ENCODE results near the gene RFESD. TPM values are rescaled to one million over a fixed set of nuclear protein-coding genes. Genes with fewer than 3 reads are reported as not detected.
"Not testable (repeated sequence)": the region's sequence is repeated elsewhere in the genome, so short reads cannot be mapped to it uniquely, and the experiment has no call there.

RFESD gene
- total RNA-seq, 1 experiment from 2014 or later: 1.6 TPM

DNA sequence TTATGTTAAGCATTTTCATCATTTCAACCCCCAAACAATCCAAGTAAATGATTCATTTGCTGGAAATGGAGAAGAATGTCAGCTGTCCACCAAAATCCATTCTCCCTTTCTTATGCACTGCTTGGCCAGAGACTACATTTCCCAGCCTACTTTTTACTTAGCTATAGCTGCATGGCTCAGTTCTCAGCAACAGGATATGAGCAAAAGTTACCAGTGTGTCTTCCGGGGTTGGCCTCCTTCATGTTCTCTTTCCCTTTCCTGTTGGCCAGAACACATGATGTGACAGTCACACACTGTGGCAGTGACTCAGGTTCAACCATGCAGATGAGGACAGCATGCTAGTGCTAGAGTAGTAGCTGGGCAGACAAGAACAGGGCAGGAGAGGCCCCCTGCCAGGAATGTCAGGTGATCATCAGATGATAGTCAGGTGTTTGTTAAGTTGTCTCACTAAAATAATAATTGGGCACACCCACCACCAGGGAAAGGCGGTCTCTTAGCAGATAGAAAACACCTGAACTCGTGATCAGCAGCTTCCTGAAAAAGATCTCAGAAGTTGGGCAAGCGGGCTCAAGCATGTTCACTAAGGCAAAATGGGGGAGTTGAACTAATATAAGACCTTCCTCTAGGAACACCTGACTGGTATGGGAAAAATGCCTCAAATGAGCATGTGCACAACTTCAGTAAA is 14.4 kb upstream of the RFESD start:
- DNase-seq: no peak
- intact Hi-C loops (cut with micrococcal nuclease; ENCODE audit: unreplicated experiment): no loop called here
- H3K9me3 Mint-ChIP-seq (ENCODE audit: unreplicated experiment): peaks cover 6% of the 10 kb centered on the region

DNA sequence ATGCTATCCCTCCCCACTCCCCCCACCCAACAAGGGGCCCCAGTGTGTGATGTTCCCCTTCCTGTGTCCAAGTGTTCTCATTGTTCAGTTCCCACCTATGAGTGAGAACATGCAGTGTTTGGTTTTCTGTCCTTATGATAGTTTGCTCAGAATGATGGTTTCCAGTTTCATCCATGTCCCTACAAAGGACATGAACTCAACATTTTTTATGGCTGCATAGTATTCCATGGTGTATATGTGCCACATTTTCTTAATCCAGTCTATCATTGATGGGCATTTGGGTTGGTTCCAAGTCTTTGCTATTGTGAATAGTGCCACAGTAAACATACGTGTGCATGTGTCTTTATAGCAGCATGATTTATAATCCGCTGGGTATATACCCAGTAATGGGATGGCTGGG is 13.6 kb upstream of the RFESD start:
- H3K36me3 Mint-ChIP-seq (ENCODE audit: insufficient read depth, unreplicated experiment); H3K27ac Mint-ChIP-seq (ENCODE audit: unreplicated experiment); H3K4me1 ChIP-seq; H3K27me3 Mint-ChIP-seq (ENCODE audit: insufficient read depth, unreplicated experiment); H3K27me3 ChIP-seq (replicated peaks; ENCODE audit: control insufficient read depth, insufficient read depth, low read length); DNase-seq; H3K4me3 Mint-ChIP-seq (ENCODE audit: unreplicated experiment); H3K36me3 ChIP-seq (ENCODE audit: control insufficient read depth, insufficient read depth, low read length); H3K9me3 ChIP-seq; BruUV-seq (replicated peaks); intact Hi-C loops (cut with micrococcal nuclease; ENCODE audit: unreplicated experiment); H3K4me3 ChIP-seq (ENCODE audit: low read depth, low read length); POLR2A ChIA-PET; H3K9me3 Mint-ChIP-seq (ENCODE audit: unreplicated experiment): not testable (repeated sequence)
- peaks cover 11% of the 10 kb centered on the region for H3K4me1 Mint-ChIP-seq (ENCODE audit: low read depth, unreplicated experiment)
- CTCF ChIA-PET: interaction anchor here (0.8 kb wide), 1 partner anchor 14 kb away, joined by 3 read pairs; the partner anchor contains the start of gene RFESD

More for the DNA sequence above, 14.4 kb upstream of the RFESD start:
- peaks cover 4% of the 10 kb centered on the region; the same call in 1 of the 2 replicates for H3K4me1 ChIP-seq
- ChIA-PET CTCF (interaction anchor here (0.5 to 0.8 kb wide), 2 partner anchors 15 to 221 kb away, joined by 3 to 4 read pairs; partner anchors contain the start of gene RFESD), POLR2A (no interaction called here)
- no peak overlapping the region for H3K4me3 ChIP-seq (ENCODE audit: low read depth, low read length)
- TF ChIP-seq, protein P1, sequence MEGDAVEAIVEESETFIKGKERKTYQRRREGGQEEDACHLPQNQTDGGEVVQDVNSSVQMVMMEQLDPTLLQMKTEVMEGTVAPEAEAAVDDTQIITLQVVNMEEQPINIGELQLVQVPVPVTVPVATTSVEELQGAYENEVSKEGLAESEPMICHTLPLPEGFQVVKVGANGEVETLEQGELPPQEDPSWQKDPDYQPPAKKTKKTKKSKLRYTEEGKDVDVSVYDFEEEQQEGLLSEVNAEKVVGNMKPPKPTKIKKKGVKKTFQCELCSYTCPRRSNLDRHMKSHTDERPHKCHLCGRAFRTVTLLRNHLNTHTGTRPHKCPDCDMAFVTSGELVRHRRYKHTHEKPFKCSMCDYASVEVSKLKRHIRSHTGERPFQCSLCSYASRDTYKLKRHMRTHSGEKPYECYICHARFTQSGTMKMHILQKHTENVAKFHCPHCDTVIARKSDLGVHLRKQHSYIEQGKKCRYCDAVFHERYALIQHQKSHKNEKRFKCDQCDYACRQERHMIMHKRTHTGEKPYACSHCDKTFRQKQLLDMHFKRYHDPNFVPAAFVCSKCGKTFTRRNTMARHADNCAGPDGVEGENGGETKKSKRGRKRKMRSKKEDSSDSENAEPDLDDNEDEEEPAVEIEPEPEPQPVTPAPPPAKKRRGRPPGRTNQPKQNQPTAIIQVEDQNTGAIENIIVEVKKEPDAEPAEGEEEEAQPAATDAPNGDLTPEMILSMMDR (IDR thresholded peaks at IDR 0.05; ENCODE audit: insufficient read depth in 1 of 2, low read depth in 1 of 2, low read length in 1 of 2, severe bottlenecking in 1 of 2, unreplicated experiment in 1 of 2): no peak
- H3K27me3 ChIP-seq (replicated peaks; ENCODE audit: control insufficient read depth, insufficient read depth, low read length): no peaks in the 10 kb centered on the region
- Mint-ChIP-seq H3K36me3 (ENCODE audit: insufficient read depth, unreplicated experiment) (no peaks in the 10 kb centered on the region), H3K4me1 (ENCODE audit: low read depth, unreplicated experiment) (peaks cover 11% of the 10 kb centered on the region), H3K27ac (ENCODE audit: unreplicated experiment) (no peak overlapping the region), H3K4me3 (ENCODE audit: unreplicated experiment) (no peak overlapping the region), H3K27me3 (ENCODE audit: insufficient read depth, unreplicated experiment) (no peaks in the 10 kb centered on the region)
- no peaks in the 10 kb centered on the region for H3K36me3 ChIP-seq (ENCODE audit: control insufficient read depth, insufficient read depth, low read length)
- BruUV-seq (replicated peaks): no TSS peak
- H3K9me3 ChIP-seq: no peaks in the 10 kb centered on the region

DNA sequence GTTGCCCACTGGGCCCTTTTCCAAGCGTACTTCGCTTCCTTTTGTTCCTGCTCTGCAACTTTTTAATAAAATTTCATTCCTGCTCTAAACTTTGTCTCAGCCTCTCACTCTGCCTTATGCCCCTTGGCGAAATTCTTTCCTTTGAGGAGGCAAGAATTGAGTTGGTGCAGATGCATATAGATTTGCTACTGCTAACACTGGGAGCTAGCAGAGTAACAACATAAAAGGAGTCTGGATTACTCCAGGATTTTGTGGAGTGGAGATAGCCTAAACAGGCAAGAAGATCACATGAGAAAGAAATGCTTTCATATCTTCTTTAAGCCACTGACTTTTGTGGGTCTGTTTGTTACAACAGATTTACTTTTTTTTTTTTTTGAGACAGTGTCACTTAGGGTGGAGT is 12.9 kb upstream of the RFESD start:
- no peaks in the 10 kb centered on the region for H3K9me3 ChIP-seq
- no peak overlapping the region for H3K4me3 Mint-ChIP-seq (ENCODE audit: unreplicated experiment)
- no peaks in the 10 kb centered on the region for H3K36me3 ChIP-seq (ENCODE audit: control insufficient read depth, insufficient read depth, low read length)
- CTCF ChIA-PET: no interaction called here
- TF ChIP-seq, protein P1 (IDR thresholded peaks at IDR 0.05; ENCODE audit: insufficient read depth in 1 of 2, low read depth in 1 of 2, low read length in 1 of 2, severe bottlenecking in 1 of 2, unreplicated experiment in 1 of 2): no peak
- no peak overlapping the region for H3K27ac Mint-ChIP-seq (ENCODE audit: unreplicated experiment)
- peaks cover 4% of the 10 kb centered on the region; the same call in 1 of the 2 replicates for H3K4me1 ChIP-seq
- peaks cover 6% of the 10 kb centered on the region for H3K9me3 Mint-ChIP-seq (ENCODE audit: unreplicated experiment)
- intact Hi-C loops (cut with micrococcal nuclease; ENCODE audit: unreplicated experiment): no loop called here
- peaks cover 11% of the 10 kb centered on the region for H3K4me1 Mint-ChIP-seq (ENCODE audit: low read depth, unreplicated experiment)
- POLR2A ChIA-PET: interaction anchor here (0.6 kb wide), 1 partner anchor 8 kb away, joined by 3 read pairs; no protein-coding TSS in a partner anchor
- no TSS peak for BruUV-seq (replicated peaks)
- H3K27me3 Mint-ChIP-seq (ENCODE audit: insufficient read depth, unreplicated experiment): no peaks in the 10 kb centered on the region
- H3K4me3 ChIP-seq (ENCODE audit: low read depth, low read length): no peak overlapping the region
- no peaks in the 10 kb centered on the region for H3K36me3 Mint-ChIP-seq (ENCODE audit: insufficient read depth, unreplicated experiment)
- DNase-seq: no peak
- H3K27me3 ChIP-seq (replicated peaks; ENCODE audit: control insufficient read depth, insufficient read depth, low read length): no peaks in the 10 kb centered on the region

All from Caco-2 (cell line).